Measurements from ENCODE around the gene ZNF496.
"Not testable (repeated sequence)": the region's sequence is repeated elsewhere in the genome, so short reads cannot be mapped to it uniquely, and the experiment has no call there.

ZNF496 gene

DNA sequence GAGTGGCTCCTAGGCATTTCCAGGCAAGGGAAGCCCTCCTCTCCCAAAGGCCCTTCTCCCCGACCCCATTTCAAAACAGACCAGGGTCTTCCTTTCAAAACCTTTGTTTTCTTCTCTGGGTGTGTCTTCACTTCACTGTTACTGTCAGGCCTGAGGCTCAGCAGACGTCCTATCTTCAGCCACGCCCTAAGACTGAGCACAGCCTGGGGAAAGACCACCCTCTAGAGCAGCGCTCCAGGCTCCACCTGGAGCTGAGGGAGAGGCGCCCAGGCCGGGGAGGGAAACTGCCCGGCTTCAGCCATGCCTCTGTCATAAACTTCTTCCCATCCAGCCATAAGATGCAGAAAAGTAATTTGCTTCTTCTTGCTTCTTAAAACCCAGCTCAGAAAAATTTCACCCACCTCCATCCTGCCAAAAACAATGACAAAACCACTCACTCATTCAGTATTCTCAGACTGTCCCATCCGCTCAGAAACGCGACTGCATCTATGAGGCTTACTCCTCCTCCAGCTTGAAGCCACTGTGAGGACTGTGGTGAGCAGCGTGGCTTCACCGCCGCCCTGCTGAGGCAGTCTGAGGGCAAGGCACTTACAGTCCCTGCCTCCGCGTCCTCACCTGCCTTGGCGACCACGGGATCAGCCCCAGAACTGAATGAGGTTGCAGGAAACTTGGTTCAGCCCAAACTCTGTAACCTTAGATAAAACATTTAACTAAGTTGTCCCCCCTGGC lies 39.7 kb downstream of the ZNF496 start:
- DNase-seq (ENCODE audit: low spot score), result no peak

DNA sequence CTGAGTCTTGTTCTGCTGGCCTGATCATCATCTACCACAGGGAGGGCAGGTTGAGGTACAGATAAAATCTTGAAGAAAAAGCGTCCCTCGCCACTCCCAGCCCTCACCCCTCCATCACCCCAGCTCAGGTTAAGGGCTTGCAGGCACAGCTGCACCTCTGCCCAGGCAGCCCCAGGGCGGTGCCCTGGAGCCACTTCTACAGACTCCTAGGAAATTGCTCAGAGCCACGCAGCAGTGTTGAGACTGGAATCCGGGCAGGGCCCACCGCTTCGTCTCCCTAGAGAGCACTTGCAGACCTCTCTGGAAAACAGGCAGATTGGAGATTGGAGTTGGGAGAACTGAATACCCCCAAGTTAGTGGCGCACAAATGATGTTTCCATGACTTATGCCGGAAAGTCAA lies 40.5 kb downstream of the ZNF496 start:
- no peak for DNase-seq (ENCODE audit: low spot score)

DNA sequence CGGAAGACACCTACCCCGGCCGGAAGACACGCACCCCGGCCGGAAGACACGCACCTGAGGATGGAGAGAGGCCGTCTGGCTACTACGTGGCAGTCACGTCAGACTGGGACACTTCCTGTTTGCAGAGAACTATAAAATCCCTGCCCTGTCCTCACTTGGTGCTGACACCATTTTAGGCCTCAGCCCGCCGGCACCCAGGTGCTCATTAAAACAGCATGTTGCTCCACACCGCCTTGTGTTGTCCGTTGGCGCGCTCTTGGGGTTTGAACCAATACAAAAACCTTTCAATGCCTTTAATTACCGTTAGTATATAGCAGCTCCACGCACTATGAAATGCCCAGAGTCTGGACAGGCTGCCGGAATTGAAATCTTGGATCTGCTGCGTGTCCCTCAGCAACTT lies 41.1 kb downstream of the ZNF496 start:
- no peak for DNase-seq (ENCODE audit: low spot score)

DNA sequence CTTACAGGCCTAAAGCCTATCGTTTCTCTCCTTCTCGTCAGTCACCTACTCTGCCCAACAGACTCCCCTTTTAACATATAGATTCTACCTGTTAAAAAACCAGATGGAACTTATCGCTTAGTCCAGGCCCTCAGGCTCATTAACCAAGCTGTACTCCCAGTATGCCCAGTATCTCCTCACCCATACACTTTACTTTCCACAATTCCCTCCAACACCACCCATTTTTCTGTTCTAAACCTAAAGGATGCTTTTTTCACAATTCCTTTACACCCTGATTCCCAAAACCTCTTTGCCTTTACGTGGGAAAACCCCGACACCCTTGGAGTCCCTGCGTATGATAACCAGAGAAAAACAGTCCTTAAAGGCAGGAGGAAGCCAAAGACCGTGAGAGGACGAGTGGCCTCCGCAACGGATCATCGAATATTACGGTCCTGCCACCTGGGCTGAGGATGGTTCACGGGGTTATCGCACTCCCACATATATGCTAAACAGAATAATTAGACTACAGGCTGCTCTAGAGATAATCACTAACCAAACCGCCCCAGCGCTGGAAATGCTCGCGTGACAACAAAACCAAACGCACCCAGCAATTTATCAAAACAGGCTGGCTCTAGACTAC lies 42.3 kb downstream of the ZNF496 start:
- DNase-seq (ENCODE audit: low spot score), result not testable (repeated sequence)

DNA sequence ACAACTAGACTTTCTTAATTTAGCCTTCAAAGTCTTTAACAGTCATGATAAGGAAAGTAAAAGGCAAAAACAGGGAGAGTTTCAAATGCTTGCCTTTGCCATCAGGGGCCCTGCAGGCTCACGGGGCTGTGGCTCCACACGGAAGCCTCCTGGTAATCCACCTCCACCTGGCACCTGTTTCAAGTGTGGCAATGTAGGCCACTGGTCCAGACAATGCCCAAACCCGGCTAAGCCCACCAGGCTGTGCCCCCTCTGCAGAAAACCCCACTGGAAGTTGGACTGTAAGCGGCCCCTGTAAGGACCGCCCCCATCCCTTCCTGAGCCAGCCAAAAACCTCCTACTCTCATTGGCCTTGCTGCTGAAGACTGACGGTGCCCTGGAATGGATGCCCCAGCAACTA lies 43.3 kb downstream of the ZNF496 start:
- DNase-seq (ENCODE audit: low spot score), result no peak

DNA sequence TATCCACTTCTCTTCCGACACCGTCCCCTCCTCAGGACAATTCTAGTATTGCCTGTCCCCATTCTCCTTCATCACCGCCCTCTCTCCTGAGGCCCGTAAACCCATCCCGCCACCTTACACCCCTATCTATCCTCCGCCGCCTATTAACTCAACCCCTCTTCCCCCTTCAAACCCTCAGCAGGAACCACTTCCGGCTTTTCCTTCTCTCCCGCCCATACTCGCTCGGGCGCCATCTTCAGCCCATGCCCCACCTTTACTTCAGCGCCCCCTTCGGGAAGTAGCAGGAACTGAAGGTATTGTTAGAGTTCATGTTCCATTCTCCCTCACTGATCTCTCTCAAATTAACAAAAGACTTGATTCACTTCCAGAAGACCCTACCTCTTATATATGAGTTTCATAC lies 44.2 kb downstream of the ZNF496 start:
- DNase-seq (ENCODE audit: low spot score), result no peak

DNA sequence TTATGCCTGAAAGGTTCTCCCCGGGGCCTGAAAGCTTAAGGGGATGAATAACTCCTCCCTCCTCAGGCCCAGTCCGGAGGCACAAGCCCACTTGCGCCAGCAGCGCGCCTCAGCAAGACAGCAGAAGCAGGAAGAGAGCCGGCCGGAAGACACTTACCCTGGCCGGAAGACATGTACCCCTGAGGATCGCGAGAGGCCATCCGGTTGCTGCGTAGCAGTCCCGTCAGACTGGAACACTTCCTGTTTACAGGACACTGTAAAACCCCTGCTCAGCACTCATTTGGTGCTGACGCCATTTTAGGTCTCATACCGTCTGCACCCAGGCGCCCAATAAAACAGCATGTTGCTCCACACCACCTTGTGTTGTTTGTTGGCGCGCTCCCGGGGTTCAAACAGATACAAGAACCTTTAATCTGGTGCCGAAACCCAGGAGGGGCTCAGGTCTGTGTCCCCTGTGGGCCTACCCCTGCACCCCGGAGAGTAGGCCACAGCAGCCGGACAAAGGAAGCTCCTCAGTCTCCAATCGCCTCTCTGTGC lies 45.5 kb downstream of the ZNF496 start:
- no peak for DNase-seq (ENCODE audit: low spot score)

DNA sequence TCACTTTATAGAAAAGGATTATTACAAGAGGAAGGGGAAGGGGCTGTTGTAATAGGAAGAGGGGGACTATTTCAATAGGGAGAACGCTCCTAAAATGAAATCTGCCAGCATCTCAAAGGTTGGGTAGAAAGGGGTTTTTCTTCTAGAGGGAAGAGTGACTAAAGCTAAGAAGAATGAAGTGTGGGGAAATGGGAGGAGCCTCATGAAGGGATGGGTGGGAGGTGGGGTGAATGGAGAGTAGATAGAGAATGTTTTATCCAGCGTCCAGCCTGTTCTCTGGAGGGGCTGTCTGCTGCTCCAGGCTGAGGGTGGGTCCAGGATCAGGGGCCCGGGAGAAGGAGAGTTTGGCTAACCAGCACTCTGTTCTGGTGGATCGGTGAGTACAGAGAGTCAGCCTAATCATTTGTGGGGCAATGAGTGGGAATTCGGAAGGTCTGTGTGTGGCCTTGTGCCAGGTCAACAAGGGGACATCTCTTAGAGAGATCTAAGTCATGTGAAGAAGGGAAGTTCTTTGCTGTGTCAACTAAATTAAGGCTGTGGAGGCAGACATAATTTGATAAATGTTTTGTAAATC lies 50.6 kb downstream of the ZNF496 start:
- DNase-seq (ENCODE audit: low spot score), result no peak

DNA sequence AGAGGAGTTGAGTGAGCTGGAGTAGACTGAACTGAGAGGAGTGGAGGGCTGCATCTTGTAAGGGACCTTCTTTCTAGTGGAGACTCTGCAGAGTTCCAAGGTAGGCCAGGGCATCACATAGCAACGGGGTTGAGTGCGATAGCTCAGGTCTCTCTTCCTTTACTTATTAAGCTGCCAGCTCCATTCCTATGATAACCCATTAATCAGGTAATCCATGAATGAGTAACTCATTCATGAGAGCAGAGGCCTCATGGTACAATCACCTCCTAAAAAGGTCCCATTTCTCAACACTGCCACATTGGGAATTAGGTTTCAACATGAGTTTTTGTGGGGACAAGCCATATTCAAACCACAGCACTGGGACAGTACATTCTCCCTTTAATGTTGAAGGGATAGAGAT lies 54.5 kb downstream of the ZNF496 start:
- DNase-seq (ENCODE audit: low spot score), result no peak

DNA sequence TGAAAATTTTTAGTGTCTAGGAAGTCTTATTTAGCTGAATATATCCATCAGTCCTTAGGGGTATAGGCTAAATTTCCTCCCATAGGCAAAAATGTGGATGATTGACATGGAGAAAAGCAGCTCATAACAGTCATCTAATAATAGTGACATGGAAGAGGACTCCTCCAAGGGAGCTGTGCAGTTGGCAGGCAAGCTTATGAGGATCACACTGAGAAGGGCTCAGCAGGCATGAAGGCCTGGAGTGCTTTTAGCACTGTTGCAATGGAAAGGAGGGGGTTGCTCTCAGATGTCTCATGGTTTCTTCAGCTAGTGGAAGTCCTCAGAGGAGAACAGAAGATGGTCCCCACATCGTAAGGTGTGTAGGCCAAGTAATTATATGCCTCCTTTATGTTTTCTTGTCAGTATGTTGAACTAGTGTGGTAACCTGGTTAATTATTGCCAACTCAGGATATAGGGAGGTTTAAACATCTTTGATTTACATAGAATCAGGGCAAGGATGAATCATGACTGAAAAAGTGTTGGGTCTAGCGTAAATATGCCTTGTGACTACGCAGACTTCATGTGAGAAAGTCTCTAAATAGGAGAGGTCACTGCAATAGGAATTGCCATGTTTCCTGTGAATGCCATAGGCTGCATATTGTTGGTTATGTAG lies 56.9 kb downstream of the ZNF496 start:
- DNase-seq (ENCODE audit: low spot score), result no peak

DNA sequence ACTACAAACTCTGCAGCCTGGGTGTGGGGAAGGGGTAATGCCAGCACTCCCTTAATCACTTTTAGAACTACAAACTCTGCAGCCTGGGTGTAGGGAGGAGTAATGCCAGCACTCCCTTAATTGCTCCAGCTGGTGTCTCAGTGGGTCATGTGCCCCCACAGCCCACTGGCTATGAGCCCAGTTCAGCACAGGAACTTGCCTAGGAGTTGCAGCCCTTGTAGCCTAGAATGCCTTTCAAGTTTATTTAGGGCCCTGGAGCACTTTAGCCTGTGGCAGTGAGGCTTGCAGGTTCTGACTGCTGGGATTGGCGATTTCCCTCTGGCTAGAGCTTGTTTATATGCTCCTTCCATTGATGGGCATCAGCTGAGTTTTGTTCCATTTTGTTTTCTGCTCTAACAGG lies 58.7 kb downstream of the ZNF496 start:
- DNase-seq (ENCODE audit: low spot score), result no peak

DNA sequence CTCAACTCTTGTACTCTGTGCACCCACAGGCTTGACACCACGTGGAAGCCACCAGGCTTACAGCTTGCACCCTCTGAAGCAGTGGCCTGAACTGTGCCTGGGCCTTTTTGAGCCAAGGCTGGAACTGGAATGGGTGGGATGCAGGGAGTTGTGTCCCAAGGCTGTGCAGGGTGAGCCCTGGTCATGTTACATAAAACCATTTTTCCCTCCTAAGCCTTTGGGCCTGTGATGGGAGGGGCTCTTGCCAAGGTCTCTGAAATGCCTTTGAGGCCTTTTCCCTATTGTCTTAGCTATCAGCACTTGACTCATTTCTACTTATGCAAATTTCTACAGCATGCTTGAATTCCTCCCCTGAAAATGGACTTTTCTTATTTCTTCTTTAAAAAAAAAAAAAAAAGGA lies 61.7 kb downstream of the ZNF496 start:
- DNase-seq (ENCODE audit: low spot score), result no peak

DNA sequence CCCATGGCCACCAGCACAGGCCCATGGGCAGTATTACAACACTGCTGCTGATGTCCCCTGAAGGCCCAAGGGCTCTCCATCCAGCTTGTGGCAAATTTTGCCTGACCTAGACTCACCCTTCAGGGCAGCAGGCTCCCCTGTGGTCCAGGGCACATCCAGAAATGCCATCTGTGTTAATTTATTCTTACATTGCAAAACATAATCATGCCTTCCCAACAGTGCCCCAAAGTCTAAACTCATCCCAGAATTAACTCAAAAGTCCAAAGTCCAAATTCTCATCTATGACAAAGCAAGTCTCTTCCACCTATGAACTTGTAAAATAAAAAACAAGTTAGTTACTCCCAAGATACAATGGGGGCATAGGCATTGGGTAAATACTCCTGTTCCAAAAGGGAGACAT lies 62.5 kb downstream of the ZNF496 start:
- DNase-seq (ENCODE audit: low spot score), result no peak

DNA sequence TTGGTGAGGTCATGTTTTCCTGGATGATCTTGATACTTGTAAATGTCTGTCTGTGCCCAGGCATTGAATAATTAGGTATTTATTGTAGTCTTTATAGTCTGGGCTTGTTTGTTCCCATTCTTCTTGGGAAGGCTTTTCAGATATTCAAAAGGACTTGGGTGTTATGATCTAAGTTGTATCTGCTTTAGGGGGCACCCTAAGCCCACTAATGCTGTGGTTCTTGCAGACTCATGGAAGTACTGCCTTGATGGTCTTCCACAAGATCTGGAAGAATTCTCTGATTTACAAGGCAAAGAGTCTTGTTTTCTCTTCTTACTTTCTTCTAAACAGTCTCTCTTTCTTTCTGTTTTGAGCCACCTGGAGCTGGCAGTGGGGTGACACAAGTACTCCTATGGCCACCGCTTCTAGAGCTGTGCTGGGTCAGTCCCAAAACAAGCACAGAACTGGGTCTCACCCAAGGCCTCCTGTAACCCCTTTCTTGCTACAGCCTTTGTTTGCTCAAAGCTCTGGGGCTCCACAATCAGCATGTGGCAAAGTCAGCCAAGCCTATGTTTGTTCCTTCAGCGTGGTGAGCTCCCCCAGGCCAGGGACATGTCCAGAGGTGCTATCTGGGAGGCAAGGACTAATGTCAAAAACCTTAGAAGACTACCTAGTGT lies 63.1 kb downstream of the ZNF496 start:
- no peak for DNase-seq (ENCODE audit: low spot score)

DNA sequence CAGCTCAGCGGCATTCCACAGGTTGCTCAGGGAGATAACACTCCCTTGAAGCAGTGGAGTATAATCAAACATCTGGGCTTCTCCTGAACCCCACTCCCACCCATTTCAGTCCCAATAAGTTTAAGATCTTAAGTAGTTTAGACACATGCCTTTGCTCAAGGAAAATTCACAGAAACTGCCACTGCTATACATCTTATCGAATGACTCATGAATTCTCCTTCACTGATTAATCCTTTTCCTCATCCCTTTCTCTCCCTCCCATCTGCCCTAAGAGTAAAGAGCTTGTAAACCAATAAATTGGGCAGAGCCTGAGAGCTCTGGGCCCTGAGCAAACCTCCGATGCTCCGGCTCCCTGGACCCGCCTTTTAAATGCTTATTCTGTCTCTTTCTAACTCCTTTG lies 65.6 kb downstream of the ZNF496 start:
- no peak for DNase-seq (ENCODE audit: low spot score)

DNA sequence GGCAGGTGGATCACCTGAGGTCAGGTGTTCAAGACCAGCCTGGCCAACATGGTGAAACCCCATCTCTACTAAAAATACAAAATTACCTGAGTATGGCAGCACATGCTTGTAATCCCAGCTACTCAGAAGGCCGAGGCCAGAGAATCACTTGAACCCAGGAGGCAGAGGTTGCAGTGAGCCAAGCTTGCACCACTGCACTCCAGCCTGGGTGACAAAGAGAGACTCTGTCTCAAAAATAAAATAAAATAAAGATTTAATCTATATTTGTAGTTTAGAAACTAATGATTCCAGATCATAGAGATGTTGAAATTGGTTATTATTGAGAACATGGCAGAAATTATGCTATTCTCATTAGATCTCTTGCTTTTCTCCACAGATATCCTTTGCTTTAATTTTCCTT lies 75.9 kb downstream of the ZNF496 start, which contains the start of gene VN1R5:
Gene VN1R5 (plus strand): TSS at position 301 of the 400 bp plus-strand sequence.
- DNase-seq (ENCODE audit: low spot score), result not testable (repeated sequence)

DNA sequence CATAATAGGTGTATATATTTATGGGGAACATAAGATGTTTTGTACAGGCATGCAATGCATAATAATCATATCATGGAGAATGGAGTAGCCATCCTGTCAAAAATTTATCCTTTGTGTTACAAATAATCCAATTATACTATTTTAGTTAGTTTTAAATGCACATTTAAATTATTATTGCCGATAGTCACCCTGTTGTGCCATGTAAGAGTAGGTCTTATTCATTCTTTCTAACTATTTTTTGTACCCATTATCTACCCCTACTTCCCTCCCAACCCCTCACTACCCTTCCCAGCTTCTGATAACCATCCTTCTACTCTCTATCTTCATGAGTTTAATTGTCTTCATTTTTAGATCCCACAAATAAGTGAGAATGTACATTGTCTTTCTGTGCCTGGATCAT lies 84.1 kb downstream of the ZNF496 start:
- no peak for DNase-seq (ENCODE audit: low spot score)

All from D341Med (cell line).